HG03571 (cell line): ENCODE results near the gene HOXA4.

Experiments
- ATAC-seq: cut with Tn5 transposase; IDR thresholded peaks from one replicate; pipeline ENCODE4 v1.9.1; 2021; ENCODE audit not compliant: unreplicated experiment

HOXA4 gene

GRCh38 chr7:27158436-27159265, 28.1 kb upstream of the HOXA4 start:
- ATAC-seq, result no peak

- no peak for ATAC-seq
Measured at GRCh38 chr7:27157702-27158431, 27.3 kb upstream of the HOXA4 start.

GRCh38 chr7:27156916-27157701, 26.6 kb upstream of the HOXA4 start:
- ATAC-seq, result no peak

- ATAC-seq, result no peak
Measured at GRCh38 chr7:27156508-27156898, 25.9 kb upstream of the HOXA4 start, which contains the start of gene HOXA7. TSS of gene HOXA7 (minus strand) at chr7:27156675. CDS start at chr7:27156545, 130 bp downstream.

- no peak for ATAC-seq
Measured at GRCh38 chr7:27155816-27156507, 25.4 kb upstream of the HOXA4 start.

GRCh38 chr7:27154901-27155815, 24.6 kb upstream of the HOXA4 start:
- no peak for ATAC-seq

GRCh38 chr7:27154369-27154768, 23.8 kb upstream of the HOXA4 start:
- no peak for ATAC-seq

GRCh38 chr7:27153526-27153925, 23.0 kb upstream of the HOXA4 start:
- no peak for ATAC-seq

GRCh38 chr7:27152816-27153442, 22.4 kb upstream of the HOXA4 start:
- ATAC-seq, result no peak

- ATAC-seq, result no peak
Measured at GRCh38 chr7:27151931-27152815, 21.6 kb upstream of the HOXA4 start, which contains the start of gene HOXA3. TSS of gene HOXA3 (minus strand) at chr7:27152583. CDS start at chr7:27110640, 41,943 bp downstream.

GRCh38 chr7:27151341-27151930, 20.9 kb upstream of the HOXA4 start:
- no peak for ATAC-seq

GRCh38 chr7:27150568-27151340, 20.2 kb upstream of the HOXA4 start:
- ATAC-seq, result peak; percentile 78

GRCh38 chr7:27149842-27150567, 19.4 kb upstream of the HOXA4 start:
- no peak for ATAC-seq

GRCh38 chr7:27148756-27149641, 18.4 kb upstream of the HOXA4 start:
- ATAC-seq, result no peak

- ATAC-seq, result no peak
Measured at GRCh38 chr7:27148031-27148755, 17.6 kb upstream of the HOXA4 start.
